ENCODE results near the gene FOXD3. TPM values are rescaled to one million over a fixed set of nuclear protein-coding genes. Genes with fewer than 3 reads are reported as not detected.

Gene FOXD3
- total RNA-seq, 4 donors from 2014 or later = 1.2 to 7.0 (median 4.4) TPM

DNA sequence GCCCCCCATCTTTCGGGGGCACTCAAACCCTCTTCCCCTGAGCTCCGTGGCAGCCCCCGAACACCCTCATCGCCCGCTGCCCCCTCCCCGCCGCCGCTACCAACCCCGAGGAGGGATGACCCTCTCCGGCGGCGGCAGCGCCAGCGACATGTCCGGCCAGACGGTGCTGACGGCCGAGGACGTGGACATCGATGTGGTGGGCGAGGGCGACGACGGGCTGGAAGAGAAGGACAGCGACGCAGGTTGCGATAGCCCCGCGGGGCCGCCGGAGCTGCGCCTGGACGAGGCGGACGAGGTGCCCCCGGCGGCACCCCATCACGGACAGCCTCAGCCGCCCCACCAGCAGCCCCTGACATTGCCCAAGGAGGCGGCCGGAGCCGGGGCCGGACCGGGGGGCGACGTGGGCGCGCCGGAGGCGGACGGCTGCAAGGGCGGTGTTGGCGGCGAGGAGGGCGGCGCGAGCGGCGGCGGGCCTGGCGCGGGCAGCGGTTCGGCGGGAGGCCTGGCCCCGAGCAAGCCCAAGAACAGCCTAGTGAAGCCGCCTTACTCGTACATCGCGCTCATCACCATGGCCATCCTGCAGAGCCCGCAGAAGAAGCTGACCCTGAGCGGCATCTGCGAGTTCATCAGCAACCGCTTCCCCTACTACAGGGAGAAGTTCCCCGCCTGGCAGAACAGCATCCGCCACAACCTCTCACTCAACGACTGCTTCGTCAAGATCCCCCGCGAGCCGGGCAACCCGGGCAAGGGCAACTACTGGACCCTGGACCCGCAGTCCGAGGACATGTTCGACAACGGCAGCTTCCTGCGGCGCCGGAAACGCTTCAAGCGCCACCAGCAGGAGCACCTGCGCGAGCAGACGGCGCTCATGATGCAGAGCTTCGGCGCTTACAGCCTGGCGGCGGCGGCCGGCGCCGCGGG is 837 bp downstream of the FOXD3 start:
- intact Hi-C loops (cut with DNase I) = loop anchor here (10.0 kb wide), 1 partner anchor 212 kb away; no protein-coding TSS in a partner anchor
- peaks cover 0 to 4% (median 0%) of the 10 kb centered on the region in 4 donors for H3K9me3 ChIP-seq
- no peaks in the 10 kb centered on the region for H3K36me3 ChIP-seq
- H3K27me3 ChIP-seq = peaks cover 47 to 100% (median 88%) of the 10 kb centered on the region in 4 donors
- peaks cover 23 to 59% (median 37%) of the 10 kb centered on the region in 4 donors for H3K4me1 ChIP-seq
- WGBS = under 1% methylated on average over 27 of the region's 104 CpGs
- TF ChIP-seq, protein P1, sequence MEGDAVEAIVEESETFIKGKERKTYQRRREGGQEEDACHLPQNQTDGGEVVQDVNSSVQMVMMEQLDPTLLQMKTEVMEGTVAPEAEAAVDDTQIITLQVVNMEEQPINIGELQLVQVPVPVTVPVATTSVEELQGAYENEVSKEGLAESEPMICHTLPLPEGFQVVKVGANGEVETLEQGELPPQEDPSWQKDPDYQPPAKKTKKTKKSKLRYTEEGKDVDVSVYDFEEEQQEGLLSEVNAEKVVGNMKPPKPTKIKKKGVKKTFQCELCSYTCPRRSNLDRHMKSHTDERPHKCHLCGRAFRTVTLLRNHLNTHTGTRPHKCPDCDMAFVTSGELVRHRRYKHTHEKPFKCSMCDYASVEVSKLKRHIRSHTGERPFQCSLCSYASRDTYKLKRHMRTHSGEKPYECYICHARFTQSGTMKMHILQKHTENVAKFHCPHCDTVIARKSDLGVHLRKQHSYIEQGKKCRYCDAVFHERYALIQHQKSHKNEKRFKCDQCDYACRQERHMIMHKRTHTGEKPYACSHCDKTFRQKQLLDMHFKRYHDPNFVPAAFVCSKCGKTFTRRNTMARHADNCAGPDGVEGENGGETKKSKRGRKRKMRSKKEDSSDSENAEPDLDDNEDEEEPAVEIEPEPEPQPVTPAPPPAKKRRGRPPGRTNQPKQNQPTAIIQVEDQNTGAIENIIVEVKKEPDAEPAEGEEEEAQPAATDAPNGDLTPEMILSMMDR (IDR thresholded peaks at IDR 0.05) = no peak
- TF ChIP-seq EP300 (IDR thresholded peaks at IDR 0.05) (no peak), POLR2A (IDR thresholded peaks at IDR 0.05; ENCODE audit: low read depth) (no peak), POLR2AphosphoS5 (IDR thresholded peaks at IDR 0.05) (no peak)
- H3K27ac ChIP-seq (replicated peaks in 1 of 4) = peak overlapping the region; percentile 53 to 76 (median 64)
- no peak for DNase-seq (ENCODE audit: extremely low spot score)
- H3K4me3 ChIP-seq = peak overlapping the region; percentile 52 to 71 (median 60)

DNA sequence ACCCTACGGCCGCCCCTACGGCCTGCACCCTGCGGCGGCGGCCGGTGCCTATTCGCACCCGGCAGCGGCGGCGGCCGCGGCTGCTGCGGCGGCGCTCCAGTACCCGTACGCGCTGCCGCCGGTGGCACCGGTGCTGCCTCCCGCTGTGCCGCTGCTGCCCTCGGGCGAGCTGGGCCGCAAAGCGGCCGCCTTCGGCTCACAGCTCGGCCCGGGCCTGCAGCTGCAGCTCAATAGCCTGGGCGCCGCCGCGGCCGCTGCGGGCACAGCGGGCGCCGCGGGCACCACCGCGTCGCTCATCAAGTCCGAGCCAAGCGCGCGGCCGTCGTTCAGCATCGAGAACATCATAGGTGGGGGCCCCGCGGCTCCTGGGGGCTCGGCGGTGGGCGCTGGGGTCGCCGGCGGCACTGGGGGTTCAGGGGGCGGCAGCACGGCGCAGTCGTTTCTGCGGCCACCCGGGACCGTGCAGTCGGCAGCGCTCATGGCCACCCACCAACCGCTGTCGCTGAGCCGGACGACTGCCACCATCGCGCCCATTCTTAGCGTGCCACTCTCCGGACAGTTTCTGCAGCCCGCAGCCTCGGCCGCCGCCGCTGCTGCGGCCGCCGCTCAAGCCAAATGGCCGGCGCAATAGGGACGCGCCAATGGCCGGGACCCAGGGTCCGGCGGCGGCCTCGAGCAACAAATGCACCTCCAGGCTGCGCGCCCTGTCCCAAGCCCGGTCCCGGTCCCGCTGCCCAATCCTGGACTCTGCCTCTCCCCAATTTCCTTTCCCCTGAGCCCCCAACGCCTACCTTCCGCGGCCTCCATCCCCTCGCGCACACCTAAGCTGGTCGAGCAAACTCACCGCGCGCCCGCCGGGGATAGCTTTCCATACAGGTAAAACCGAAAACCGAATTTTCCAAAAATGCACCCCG is 1.8 kb downstream of the FOXD3 start:
- Histone ChIP-seq H3K4me3 (peak overlapping the region; percentile 52 to 71 (median 60)), H3K9me3 (no peaks in the 10 kb centered on the region), H3K27ac (replicated peaks in 1 of 4) (peak overlapping the region in 3 of 4 donors; percentile 20 to 75 (median 53)), H3K36me3 (no peaks in the 10 kb centered on the region), H3K4me1 (peaks cover 23 to 56% (median 37%) of the 10 kb centered on the region in 4 donors), H3K27me3 (peaks cover 44 to 100% (median 88%) of the 10 kb centered on the region in 4 donors)
- no peak for DNase-seq (ENCODE audit: extremely low spot score)
- intact Hi-C loops (cut with DNase I) = loop anchor here (10.0 kb wide), 1 partner anchor 211 kb away; no protein-coding TSS in a partner anchor
- 12% methylated on average over 26 of the region's 114 CpGs for WGBS
- TF ChIP-seq, protein P1 (IDR thresholded peaks at IDR 0.05) = no peak
- TF ChIP-seq POLR2AphosphoS5 (IDR thresholded peaks at IDR 0.05) (no peak), POLR2A (IDR thresholded peaks at IDR 0.05; ENCODE audit: low read depth) (no peak), EP300 (IDR thresholded peaks at IDR 0.05) (no peak)

DNA sequence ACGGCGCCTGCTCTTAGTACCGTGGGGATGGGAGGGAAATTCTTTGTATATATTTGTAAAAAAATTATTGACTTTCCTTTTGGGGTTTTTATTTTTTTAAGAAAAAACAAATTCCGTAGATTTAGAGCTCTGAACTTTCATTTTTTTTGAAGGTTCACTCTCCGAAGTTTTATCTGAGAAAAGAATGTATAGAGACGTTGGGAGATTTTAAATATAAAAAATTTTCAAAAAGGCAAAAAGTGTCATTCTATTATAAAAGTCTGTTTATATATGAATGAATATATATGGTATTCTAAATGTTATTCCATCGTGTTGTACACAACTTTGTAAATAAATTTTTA is 2.4 kb downstream of the FOXD3 start:
- Histone ChIP-seq H3K27me3 (peaks cover 39 to 100% (median 88%) of the 10 kb centered on the region in 4 donors), H3K27ac (replicated peaks in 1 of 4) (peak overlapping the region in 1 of 4 donors; percentile 19), H3K4me1 (peaks cover 23 to 57% (median 40%) of the 10 kb centered on the region in 4 donors), H3K9me3 (no peaks in the 10 kb centered on the region), H3K36me3 (no peaks in the 10 kb centered on the region), H3K4me3 (peak overlapping the region; percentile 52 to 71 (median 60))
- no peak for DNase-seq (ENCODE audit: extremely low spot score)
- intact Hi-C loops (cut with DNase I) = loop anchor here (10.0 kb wide), 1 partner anchor 210 kb away; no protein-coding TSS in a partner anchor
- TF ChIP-seq POLR2A (IDR thresholded peaks at IDR 0.05; ENCODE audit: low read depth) (no peak), POLR2AphosphoS5 (IDR thresholded peaks at IDR 0.05) (no peak), EP300 (IDR thresholded peaks at IDR 0.05) (no peak)
- TF ChIP-seq, protein P1 (IDR thresholded peaks at IDR 0.05) = no peak
- 11% methylated on average over 7 of the region's 7 CpGs for WGBS

DNA sequence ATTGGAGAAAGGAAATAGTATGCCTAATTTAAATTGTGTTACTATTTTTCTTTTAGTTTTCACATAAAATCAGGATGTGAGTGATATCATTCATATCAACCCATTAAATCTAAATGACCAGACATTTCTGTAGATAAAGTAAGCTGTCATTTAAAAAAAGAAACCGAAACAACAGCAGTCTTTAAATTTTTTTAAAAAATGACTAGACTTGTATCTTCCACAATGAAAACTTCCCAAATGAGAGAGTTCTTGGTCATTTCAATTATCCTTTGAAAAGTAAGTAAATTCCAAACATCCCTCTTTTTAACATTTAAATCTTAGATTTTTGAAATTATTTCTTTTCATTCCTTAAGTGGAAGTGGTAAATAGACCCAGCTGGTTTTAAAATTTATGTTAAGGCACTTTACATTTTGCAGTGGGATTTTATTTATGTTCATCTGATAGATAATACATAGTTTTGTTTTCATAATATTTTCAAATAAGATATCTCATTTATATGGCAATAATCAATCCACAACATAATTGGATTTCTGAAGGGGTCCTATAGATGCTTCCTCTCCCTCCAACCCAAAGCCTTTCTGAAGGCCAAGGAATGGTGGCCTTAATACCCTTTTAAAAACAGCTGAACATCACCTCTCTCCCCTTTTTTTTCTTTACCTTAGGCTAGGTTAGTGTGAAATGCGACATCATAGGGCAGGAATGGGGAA is 3.1 kb downstream of the FOXD3 start:
- Histone ChIP-seq H3K27ac (replicated peaks in 1 of 4) (peak overlapping the region in 1 of 4 donors; percentile 16), H3K36me3 (no peaks in the 10 kb centered on the region), H3K27me3 (peaks cover 38 to 100% (median 87%) of the 10 kb centered on the region in 4 donors), H3K4me3 (peak overlapping the region in 3 of 4 donors; percentile 15 to 52 (median 32)), H3K4me1 (peaks cover 23 to 57% (median 43%) of the 10 kb centered on the region in 4 donors), H3K9me3 (no peaks in the 10 kb centered on the region)
- DNase-seq (ENCODE audit: extremely low spot score) = no peak
- 21% methylated on average over 2 of the region's 2 CpGs for WGBS
- intact Hi-C loops (cut with DNase I) = loop anchor here (10.0 kb wide), 1 partner anchor 209 kb away; no protein-coding TSS in a partner anchor
- TF ChIP-seq EP300 (IDR thresholded peaks at IDR 0.05) (no peak), POLR2AphosphoS5 (IDR thresholded peaks at IDR 0.05) (no peak), POLR2A (IDR thresholded peaks at IDR 0.05; ENCODE audit: low read depth) (no peak)
- TF ChIP-seq, protein P1 (IDR thresholded peaks at IDR 0.05) = no peak

Data from esophagus muscularis mucosa (tissue), 4 donors.